GM10266 (cell line): ENCODE data around the gene SPATS2.
"Not testable (repeated sequence)": the region's sequence is repeated elsewhere in the genome, so short reads cannot be mapped to it uniquely, and the experiment has no call there.

Source experiments
- DNase-seq: peaks from one replicate; pipeline ENCODE4 v3.0.0; 2012; ENCODE audit errors: extremely low spot score
- TF ChIP-seq, protein P1 (sequence below): IDR thresholded peaks from 2 replicates; pipeline ENCODE4 v1.5.1; 2012; ENCODE audit warnings: mild to moderate bottlenecking, low read depth; ENCODE audit not compliant: control insufficient read depth, insufficient read depth; ENCODE audit errors: missing control alignments

The SPATS2 gene

DNA sequence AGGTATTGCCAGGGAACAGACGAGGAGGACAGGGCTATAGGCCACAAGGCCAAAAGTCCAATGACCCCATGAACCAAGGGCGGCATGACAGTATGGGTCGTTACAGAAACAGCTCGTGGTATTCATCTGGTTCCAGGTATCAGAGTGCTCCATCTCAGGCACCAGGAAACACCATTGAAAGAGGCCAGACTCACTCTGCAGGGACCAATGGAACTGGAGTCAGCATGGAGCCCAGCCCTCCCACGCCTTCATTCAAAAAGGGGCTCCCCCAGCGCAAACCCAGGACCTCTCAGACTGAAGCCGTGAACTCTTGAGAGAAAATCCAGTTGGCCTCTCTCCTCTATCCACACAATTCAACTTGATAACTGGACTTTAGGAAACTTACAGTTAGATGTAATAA is 158.7 kb downstream of the SPATS2 start:
- TF ChIP-seq, protein P1, sequence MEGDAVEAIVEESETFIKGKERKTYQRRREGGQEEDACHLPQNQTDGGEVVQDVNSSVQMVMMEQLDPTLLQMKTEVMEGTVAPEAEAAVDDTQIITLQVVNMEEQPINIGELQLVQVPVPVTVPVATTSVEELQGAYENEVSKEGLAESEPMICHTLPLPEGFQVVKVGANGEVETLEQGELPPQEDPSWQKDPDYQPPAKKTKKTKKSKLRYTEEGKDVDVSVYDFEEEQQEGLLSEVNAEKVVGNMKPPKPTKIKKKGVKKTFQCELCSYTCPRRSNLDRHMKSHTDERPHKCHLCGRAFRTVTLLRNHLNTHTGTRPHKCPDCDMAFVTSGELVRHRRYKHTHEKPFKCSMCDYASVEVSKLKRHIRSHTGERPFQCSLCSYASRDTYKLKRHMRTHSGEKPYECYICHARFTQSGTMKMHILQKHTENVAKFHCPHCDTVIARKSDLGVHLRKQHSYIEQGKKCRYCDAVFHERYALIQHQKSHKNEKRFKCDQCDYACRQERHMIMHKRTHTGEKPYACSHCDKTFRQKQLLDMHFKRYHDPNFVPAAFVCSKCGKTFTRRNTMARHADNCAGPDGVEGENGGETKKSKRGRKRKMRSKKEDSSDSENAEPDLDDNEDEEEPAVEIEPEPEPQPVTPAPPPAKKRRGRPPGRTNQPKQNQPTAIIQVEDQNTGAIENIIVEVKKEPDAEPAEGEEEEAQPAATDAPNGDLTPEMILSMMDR, result no peak
- no peak for DNase-seq

DNA sequence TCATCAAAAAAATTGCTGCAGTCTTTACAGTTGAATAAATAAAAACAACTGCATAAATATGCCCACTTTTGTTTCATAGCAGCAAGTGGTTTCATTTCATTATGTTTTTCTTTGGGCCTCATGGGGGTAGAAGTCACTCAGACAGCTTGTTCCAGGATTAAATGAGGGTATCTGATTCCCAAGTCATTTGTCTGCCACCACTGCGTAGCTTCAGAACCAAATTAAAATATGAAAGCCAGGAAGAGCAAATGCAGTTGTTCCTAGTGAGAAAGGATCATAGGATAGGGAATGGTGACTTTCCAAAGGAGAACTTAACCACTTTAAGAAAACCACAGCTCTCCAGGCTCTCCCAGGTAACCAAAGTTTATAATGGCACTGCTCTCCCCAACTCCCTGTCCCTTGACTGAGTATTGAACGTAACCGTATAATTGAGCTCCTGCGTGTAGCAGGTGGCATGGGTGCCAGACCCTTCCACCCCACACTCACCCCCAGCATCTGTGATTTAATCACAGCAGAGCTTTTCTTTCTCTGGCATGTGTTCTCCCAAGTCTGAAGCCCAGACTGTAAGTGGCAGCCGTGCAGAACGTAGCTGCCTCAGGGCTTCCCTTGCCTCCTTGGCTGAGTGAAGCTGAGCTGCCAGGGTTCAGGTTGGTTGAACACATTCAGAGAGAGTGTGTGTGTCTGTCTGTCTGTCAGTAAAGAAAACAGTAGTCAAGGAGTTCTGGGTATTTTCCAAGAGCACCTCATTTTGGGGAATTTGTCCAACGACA is 160.3 kb downstream of the SPATS2 start:
- DNase-seq, result no peak
- TF ChIP-seq, protein P1, result no peak

DNA sequence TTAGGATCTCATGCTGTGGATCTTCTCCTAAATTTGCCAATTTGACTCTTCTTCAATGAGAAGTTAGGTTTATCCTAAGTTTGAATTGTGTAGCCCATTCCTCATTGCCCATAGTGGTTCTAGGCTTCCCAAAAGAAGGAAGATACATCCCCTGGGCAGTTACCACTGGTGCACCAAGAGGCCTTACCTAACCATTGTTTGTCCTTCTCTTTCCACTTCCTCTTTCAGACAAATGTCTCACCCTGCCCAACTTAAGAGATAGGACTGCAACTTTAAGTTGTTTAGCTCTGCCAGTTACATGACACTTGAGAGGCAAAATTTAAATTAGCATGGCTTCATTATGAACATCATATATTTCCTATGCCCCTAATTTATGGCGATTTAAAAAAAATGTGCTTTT is 162.2 kb downstream of the SPATS2 start:
- TF ChIP-seq, protein P1, result no peak
- DNase-seq, result no peak

DNA sequence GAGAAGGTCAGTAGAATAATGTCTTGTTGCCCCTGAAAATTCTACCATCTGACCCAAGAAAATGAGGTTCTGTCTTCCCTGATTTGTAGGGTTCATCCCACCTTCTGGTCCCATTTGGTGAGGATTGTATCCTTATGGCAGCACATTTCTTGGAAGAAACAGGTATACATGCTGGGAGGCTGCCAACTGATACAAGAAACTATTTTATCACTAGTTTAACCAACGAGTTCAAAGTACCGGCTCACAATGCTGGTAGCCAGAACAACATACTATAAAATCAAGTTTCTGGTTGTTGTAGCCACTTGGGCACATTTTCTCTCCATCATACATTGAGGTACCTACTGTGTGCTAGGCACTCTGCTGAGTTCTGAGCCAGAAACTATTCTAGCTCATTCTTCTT is 164.5 kb downstream of the SPATS2 start:
- TF ChIP-seq, protein P1, result no peak
- DNase-seq, result no peak

DNA sequence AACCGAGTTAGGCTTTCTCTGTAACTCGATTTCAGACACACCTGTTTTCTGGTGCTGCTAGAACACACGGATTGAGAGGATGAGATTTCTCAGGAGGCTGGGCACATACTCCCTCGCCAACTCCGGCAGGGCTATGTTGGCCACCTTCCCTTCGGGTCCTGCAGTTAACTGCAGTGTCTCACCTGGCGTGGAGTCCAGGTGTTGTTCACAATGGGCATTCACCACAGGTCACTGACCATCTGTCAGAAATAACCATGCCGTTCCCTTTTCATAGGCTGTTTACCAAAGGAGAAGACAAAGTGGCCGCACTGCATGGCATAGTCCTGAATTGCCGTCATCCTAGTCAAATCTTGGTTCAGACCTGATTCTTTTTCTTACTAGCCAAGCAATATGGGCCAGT is 166.1 kb downstream of the SPATS2 start:
- TF ChIP-seq, protein P1, result no peak
- no peak for DNase-seq

DNA sequence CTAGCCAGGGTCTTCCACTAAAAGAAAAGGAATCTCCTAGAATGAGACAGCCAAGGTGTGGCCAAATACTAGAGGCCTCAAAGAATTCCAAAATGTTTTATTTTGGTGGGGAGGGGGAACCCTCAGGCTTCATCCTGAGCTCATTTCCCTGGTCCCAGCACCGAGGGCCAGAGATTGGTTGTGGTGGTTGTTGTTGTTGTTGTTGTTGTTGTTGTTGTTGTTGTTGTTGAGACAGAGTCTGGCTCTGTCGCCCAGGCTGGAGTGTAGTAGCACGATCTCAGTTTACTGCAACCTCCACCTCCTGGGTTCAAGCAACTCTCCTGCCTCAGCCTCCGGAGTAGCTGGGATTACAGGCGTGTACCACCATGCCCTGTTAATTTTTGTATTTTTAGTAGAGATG is 166.9 kb downstream of the SPATS2 start:
- not testable (repeated sequence) for DNase-seq

DNA sequence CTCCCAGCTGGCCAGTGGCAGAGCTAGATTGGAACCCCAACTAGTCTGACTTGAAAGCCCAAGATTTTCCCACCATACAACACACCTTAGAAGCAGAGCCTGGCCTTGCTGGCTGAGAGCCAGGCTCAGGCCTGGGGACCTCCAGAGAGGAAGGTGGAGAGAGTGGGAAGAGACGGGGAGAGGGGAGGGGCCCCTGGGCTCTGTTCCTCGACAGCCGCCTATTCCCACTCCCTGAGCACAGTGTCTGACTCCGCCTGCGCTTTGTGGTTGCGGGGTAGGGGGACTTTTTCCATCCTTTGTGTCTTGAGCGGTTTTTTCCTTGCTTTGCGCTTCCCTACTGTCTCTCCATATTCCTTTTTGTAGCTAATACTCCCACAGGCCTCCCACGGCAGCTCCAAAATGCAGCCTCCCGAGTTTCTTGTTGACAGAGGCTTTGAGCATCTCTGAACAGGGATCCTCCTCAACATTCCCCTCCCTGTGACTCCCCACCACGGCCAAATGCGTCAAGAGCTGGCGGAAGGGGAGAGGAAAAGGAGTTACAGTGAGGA is 167.5 kb downstream of the SPATS2 start:
- DNase-seq, result no peak
- TF ChIP-seq, protein P1, result no peak

DNA sequence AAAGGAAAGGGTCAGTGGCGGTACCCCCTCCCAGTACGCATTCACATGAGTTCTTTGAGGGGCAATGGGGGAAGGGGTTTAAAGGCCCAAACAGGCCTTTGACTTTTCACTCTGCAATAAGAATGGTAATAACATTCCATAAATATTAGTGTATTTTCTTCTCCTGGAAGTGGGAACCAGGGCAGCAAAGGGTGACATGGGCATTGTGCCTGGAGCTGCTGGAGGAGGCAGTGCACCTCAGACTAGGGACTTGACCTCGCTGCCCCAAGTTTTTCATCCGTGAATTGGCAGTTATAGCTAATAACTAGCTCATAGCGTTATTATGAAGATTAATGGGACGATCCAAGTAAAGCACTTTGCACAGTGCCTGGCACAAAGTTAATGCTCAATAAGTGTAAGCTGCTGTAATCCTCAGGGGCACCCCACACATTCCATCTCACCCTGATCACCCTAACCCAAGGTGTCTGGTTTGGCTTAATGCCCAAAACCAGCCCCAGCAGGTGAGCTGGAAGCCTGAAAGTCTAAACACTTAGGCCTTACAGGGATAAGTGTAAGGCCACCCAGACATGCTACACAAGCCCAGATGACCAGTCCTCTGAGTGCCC is 168.8 kb downstream of the SPATS2 start:
- DNase-seq, result no peak
- TF ChIP-seq, protein P1, result no peak
